ENCODE results near the gene TEX19. TPM values are rescaled to one million over a fixed set of nuclear protein-coding genes. Genes with fewer than 3 reads are reported as not detected.

The TEX19 gene
- total RNA-seq, 2 experiments from 2014 or later, result not detected

DNA sequence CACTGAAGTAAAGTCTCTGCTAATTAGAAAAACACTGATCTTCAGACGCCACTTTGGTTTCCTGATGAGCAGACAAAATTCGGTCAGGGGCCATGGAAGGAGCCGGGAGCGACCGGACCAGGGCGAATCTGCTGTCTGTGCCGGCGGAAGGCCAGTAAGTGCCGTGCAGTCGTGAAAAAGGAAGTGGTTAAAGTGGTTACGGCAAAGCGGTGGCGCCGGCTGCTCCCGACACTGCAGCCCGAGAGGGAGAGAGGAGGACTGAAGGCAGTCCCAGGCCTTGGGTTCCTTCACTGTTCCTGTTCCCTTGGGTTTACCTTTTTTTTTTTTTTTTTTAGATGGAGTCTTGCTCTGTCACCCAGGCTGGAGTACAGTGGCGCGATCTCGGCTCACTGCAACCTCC is 41.8 kb downstream of the TEX19 start:
- Mint-ChIP-seq H3K27me3 (no peaks in the 10 kb centered on the region), H3K9me3 (no peaks in the 10 kb centered on the region), H3K4me1 (ENCODE audit: low read depth) (peaks cover 11% of the 10 kb centered on the region), H3K4me3 (peak overlapping the region; percentile 60), H3K27ac (peak overlapping the region; percentile 64), H3K36me3 (ENCODE audit: low read depth) (peaks cover 14% of the 10 kb centered on the region)
- intact Hi-C loops (cut with micrococcal nuclease), result no loop called here
- CTCF ChIA-PET, result interaction anchor here (0.9 to 1.2 kb wide), 2 partner anchors 45 to 50 kb away, joined by 3 read pairs; no protein-coding TSS in a partner anchor
- TF ChIP-seq, protein P1, sequence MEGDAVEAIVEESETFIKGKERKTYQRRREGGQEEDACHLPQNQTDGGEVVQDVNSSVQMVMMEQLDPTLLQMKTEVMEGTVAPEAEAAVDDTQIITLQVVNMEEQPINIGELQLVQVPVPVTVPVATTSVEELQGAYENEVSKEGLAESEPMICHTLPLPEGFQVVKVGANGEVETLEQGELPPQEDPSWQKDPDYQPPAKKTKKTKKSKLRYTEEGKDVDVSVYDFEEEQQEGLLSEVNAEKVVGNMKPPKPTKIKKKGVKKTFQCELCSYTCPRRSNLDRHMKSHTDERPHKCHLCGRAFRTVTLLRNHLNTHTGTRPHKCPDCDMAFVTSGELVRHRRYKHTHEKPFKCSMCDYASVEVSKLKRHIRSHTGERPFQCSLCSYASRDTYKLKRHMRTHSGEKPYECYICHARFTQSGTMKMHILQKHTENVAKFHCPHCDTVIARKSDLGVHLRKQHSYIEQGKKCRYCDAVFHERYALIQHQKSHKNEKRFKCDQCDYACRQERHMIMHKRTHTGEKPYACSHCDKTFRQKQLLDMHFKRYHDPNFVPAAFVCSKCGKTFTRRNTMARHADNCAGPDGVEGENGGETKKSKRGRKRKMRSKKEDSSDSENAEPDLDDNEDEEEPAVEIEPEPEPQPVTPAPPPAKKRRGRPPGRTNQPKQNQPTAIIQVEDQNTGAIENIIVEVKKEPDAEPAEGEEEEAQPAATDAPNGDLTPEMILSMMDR (IDR thresholded peaks at IDR 0.05), result no peak
- peak; percentile 73 for DNase-seq
- POLR2A ChIA-PET, result interaction anchor here (1.6 kb wide), 1 partner anchor 14 kb away, joined by 4 read pairs; no protein-coding TSS in a partner anchor
- peak; percentile 88 for ATAC-seq

DNA sequence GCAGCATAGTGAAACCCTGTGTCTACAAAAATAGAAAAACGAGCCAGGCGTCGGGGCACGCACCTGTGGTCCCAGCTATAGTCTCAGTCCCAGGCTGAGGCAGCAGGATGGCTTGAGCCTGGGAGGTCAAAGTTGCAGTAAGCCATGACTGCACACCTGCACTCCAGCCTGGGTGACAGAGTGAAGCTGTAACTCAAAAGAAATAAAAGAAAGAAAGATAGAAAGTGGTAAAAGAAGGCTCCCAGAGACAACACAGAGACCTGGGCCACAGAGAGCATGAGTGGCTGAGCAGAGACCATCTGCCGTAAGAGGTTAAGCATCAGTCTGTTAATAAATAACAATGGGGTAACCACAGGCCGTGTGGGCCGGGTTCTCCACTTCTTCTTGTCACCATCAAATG is 43.8 kb downstream of the TEX19 start:
- Mint-ChIP-seq H3K36me3 (ENCODE audit: low read depth) (peaks cover 18% of the 10 kb centered on the region), H3K4me1 (ENCODE audit: low read depth) (peaks cover 18% of the 10 kb centered on the region), H3K4me3 (no peak overlapping the region), H3K27ac (no peak overlapping the region), H3K27me3 (no peaks in the 10 kb centered on the region), H3K9me3 (no peaks in the 10 kb centered on the region)
- ChIA-PET POLR2A (interaction anchor here (0.6 kb wide), 1 partner anchor 190 kb away, joined by 3 read pairs; no protein-coding TSS in a partner anchor), CTCF (interaction anchor here (1.1 kb wide), 1 partner anchor 82 kb away, joined by 3 read pairs; no protein-coding TSS in a partner anchor)
- DNase-seq (no peak), ATAC-seq (no peak)
- TF ChIP-seq, protein P1 (IDR thresholded peaks at IDR 0.05), result no peak
- intact Hi-C loops (cut with micrococcal nuclease), result no loop called here

DNA sequence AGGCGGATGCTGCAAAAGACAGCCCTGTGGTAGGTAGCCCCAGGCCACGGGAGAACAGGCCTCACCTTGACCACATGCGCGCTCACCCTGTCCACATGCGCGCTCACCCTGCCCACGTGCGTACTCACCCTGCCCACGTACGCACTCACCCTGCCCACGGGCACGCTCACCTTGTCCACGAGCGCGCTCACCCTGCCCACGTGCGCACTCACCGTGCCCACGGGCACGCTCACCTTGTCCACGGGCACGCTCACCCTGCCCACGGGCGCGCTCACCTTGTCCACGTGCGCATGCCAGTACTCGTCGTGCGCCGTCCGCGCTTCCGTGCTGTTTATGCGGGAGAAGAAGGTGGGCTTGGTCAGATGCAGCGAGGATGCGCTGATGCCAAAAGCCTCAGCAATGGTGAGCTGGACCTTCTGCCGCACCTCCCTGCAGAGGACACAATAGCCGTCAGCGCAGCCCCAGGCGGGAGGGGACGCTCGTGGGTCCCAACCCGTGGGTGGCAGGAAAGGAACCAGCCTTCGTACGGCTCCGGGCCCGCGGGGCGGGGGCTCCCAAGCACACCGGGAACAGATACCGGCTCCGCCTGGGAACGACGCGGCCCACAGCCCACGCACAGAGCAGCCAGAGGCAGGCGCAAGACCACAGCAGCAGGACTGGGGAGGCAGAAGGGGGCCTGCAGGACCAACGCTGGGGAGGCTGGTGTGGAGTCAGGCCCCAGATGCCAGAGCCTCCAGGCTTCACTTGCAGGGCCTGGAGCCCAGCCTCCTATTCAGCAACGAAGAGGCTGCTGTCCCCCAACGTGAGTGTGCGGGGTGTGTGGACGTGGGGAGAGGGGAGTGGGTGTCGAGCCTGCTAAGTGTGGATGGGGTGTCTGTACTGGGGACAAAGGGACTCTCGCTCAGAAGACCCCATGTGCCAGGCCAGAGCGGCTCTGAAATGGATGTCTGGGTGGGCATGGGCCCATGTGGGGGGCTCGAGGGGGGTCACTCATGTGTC is 44.9 kb downstream of the TEX19 start:
- Mint-ChIP-seq H3K27ac (no peak overlapping the region), H3K4me3 (no peak overlapping the region), H3K27me3 (no peaks in the 10 kb centered on the region), H3K9me3 (no peaks in the 10 kb centered on the region), H3K36me3 (ENCODE audit: low read depth) (peaks cover 18% of the 10 kb centered on the region), H3K4me1 (ENCODE audit: low read depth) (peaks cover 18% of the 10 kb centered on the region)
- DNase-seq, result no peak
- ChIA-PET POLR2A (no interaction called here), CTCF (interaction anchor here (1.1 kb wide), 1 partner anchor 83 kb away, joined by 3 read pairs; no protein-coding TSS in a partner anchor)
- no peak for ATAC-seq
- intact Hi-C loops (cut with micrococcal nuclease), result no loop called here
- TF ChIP-seq, protein P1 (IDR thresholded peaks at IDR 0.05), result no peak

- POLR2A ChIA-PET, result interaction anchor here (0.6 kb wide), 1 partner anchor 28 kb away, joined by 3 read pairs; no protein-coding TSS in a partner anchor
Measured at GRCh38 chr17:82405051-82405450, 46.0 kb downstream of the TEX19 start.

More at GRCh38 chr17:82405051-82405450, 46.0 kb downstream of the TEX19 start:
- Mint-ChIP-seq H3K36me3 (ENCODE audit: low read depth) (peaks cover 21% of the 10 kb centered on the region), H3K27ac (no peak overlapping the region), H3K27me3 (no peaks in the 10 kb centered on the region), H3K4me1 (ENCODE audit: low read depth) (peaks cover 18% of the 10 kb centered on the region), H3K9me3 (no peaks in the 10 kb centered on the region), H3K4me3 (no peak overlapping the region)
- TF ChIP-seq, protein P1 (IDR thresholded peaks at IDR 0.05), result no peak
- DNase-seq (no peak), ATAC-seq (no peak)
- CTCF ChIA-PET, result no interaction called here
- intact Hi-C loops (cut with micrococcal nuclease), result no loop called here

Data from activated CD8-positive, alpha-beta T cell treated with anti-CD3 and anti-CD28 coated beads for 36 hours (primary cell).